Activated naive CD4-positive, alpha-beta T cell treated with anti-CD3 and anti-CD28 coated beads for 36 hours (primary cell): ENCODE measurements around the gene TRAFD1. TPM values are rescaled to one million over a fixed set of nuclear protein-coding genes. Genes with fewer than 3 reads are reported as not detected.

Experiments
- CTCF ChIA-PET: fragments of 350-600 bp; sonication (Branson Sonifier 250); formaldehyde crosslinking; loops from one replicate; lab custom pipeline; 2021; ENCODE audit warnings: antibody characterized with exemption; lab: Charles Lee
- DNase-seq: peaks from one replicate; pipeline ENCODE4 v3.0.0-alpha.2; 2020
- H3K27ac Mint-ChIP-seq: one replicate; pipeline ENCODE4 v1.8.0; 2021; ENCODE audit warnings: mild to moderate bottlenecking, mixed read lengths
- H3K27me3 Mint-ChIP-seq: one replicate; pipeline ENCODE4 v1.8.0; 2021; ENCODE audit warnings: low read depth, mixed read lengths
- H3K36me3 Mint-ChIP-seq: one replicate; pipeline ENCODE4 v1.8.0; 2021; ENCODE audit warnings: low read depth, mixed read lengths
- H3K4me1 Mint-ChIP-seq: one replicate; pipeline ENCODE4 v1.8.0; 2021; ENCODE audit warnings: low read depth, mixed read lengths
- H3K4me3 Mint-ChIP-seq: one replicate; pipeline ENCODE4 v1.8.0; 2021; ENCODE audit warnings: mild to moderate bottlenecking, moderate library complexity, mixed read lengths
- H3K9me3 Mint-ChIP-seq: one replicate; pipeline ENCODE4 v1.8.0; 2021; ENCODE audit warnings: mixed read lengths
- intact Hi-C: fragments of 100-400 bp; cut with micrococcal nuclease; formaldehyde crosslinking; loops from one replicate; pipeline ENCODE4 v1.15.1; 2023
- total RNA-seq, 2 experiments: library from RNA; stranded (reverse); gene quantifications; one replicate each; pipeline ENCODE4 v1.2.3, GENCODE V29; 2021

TRAFD1 gene
- total RNA-seq, 2 experiments from 2014 or later: 49.6 to 55.7 TPM

- Mint-ChIP-seq H3K27me3 (no peaks in the 10 kb centered on the region), H3K9me3 (no peaks in the 10 kb centered on the region), H3K4me1 (peaks cover 12% of the 10 kb centered on the region), H3K27ac (no peak overlapping the region), H3K4me3 (no peak overlapping the region), H3K36me3 (peaks cover 4% of the 10 kb centered on the region)
- intact Hi-C loops: no loop called here
- CTCF ChIA-PET: interaction anchor here (1.0 kb wide), 1 partner anchor 13 kb away, joined by 3 read pairs; no protein-coding TSS in a partner anchor
- DNase-seq: no peak
Observed at GRCh38 chr12:112185093-112185923, 59.9 kb downstream of the TRAFD1 start.

- CTCF ChIA-PET: interaction anchor here (1.0 kb wide), 1 partner anchor 127 kb away, joined by 3 read pairs; no protein-coding TSS in a partner anchor
- H3K9me3 Mint-ChIP-seq: no peaks in the 10 kb centered on the region
- no peak for DNase-seq
- H3K27me3 Mint-ChIP-seq: no peaks in the 10 kb centered on the region
- H3K27ac Mint-ChIP-seq: no peak overlapping the region
- H3K4me3 Mint-ChIP-seq: no peak overlapping the region
- intact Hi-C loops: no loop called here
- peaks cover 5% of the 10 kb centered on the region for H3K4me1 Mint-ChIP-seq
- peaks cover 9% of the 10 kb centered on the region for H3K36me3 Mint-ChIP-seq
Observed at GRCh38 chr12:112188130-112188830, 62.9 kb downstream of the TRAFD1 start.

- DNase-seq: no peak
- no peak overlapping the region for H3K27ac Mint-ChIP-seq
- H3K4me1 Mint-ChIP-seq: no peaks in the 10 kb centered on the region
- no peaks in the 10 kb centered on the region for H3K9me3 Mint-ChIP-seq
- CTCF ChIA-PET: no interaction called here
- H3K36me3 Mint-ChIP-seq: peaks cover 9% of the 10 kb centered on the region
- no peaks in the 10 kb centered on the region for H3K27me3 Mint-ChIP-seq
- H3K4me3 Mint-ChIP-seq: no peak overlapping the region
- intact Hi-C loops: no loop called here
Observed at GRCh38 chr12:112190231-112191025, 65.1 kb downstream of the TRAFD1 start.

GRCh38 chr12:112191201-112191600, 65.8 kb downstream of the TRAFD1 start:
- H3K9me3 Mint-ChIP-seq: no peaks in the 10 kb centered on the region
- no peak overlapping the region for H3K4me3 Mint-ChIP-seq
- CTCF ChIA-PET: no interaction called here
- no peak overlapping the region for H3K27ac Mint-ChIP-seq
- DNase-seq: no peak
- intact Hi-C loops: no loop called here
- H3K4me1 Mint-ChIP-seq: no peaks in the 10 kb centered on the region
- peaks cover 9% of the 10 kb centered on the region for H3K36me3 Mint-ChIP-seq
- H3K27me3 Mint-ChIP-seq: no peaks in the 10 kb centered on the region

- Mint-ChIP-seq H3K9me3 (no peaks in the 10 kb centered on the region), H3K27ac (no peak overlapping the region), H3K4me1 (no peaks in the 10 kb centered on the region), H3K4me3 (no peak overlapping the region), H3K36me3 (peaks cover 9% of the 10 kb centered on the region), H3K27me3 (no peaks in the 10 kb centered on the region)
- no peak for DNase-seq
- CTCF ChIA-PET: no interaction called here
- intact Hi-C loops: no loop called here
Observed at GRCh38 chr12:112191840-112192321, 66.5 kb downstream of the TRAFD1 start.

GRCh38 chr12:112192475-112192874, 67.1 kb downstream of the TRAFD1 start:
- no peak for DNase-seq
- no peaks in the 10 kb centered on the region for H3K4me1 Mint-ChIP-seq
- peaks cover 9% of the 10 kb centered on the region for H3K36me3 Mint-ChIP-seq
- no peak overlapping the region for H3K4me3 Mint-ChIP-seq
- H3K27me3 Mint-ChIP-seq: no peaks in the 10 kb centered on the region
- no peaks in the 10 kb centered on the region for H3K9me3 Mint-ChIP-seq
- intact Hi-C loops: no loop called here
- no peak overlapping the region for H3K27ac Mint-ChIP-seq
- CTCF ChIA-PET: no interaction called here

- Mint-ChIP-seq H3K36me3 (peaks cover 14% of the 10 kb centered on the region), H3K9me3 (no peaks in the 10 kb centered on the region), H3K4me3 (no peak overlapping the region), H3K4me1 (no peaks in the 10 kb centered on the region), H3K27me3 (no peaks in the 10 kb centered on the region), H3K27ac (no peak overlapping the region)
- DNase-seq: no peak
- CTCF ChIA-PET: no interaction called here
- intact Hi-C loops: no loop called here
Observed at GRCh38 chr12:112194601-112195247, 69.4 kb downstream of the TRAFD1 start.

GRCh38 chr12:112196196-112196875, 71.0 kb downstream of the TRAFD1 start:
- intact Hi-C loops: no loop called here
- Mint-ChIP-seq H3K4me1 (no peaks in the 10 kb centered on the region), H3K9me3 (no peaks in the 10 kb centered on the region), H3K27me3 (no peaks in the 10 kb centered on the region), H3K27ac (no peak overlapping the region), H3K4me3 (no peak overlapping the region), H3K36me3 (peaks cover 15% of the 10 kb centered on the region)
- no peak for DNase-seq
- CTCF ChIA-PET: interaction anchor here (0.6 to 5.4 kb wide), 2 partner anchors 189 to 221 kb away, joined by 3 to 62 read pairs; no protein-coding TSS in a partner anchor

- Mint-ChIP-seq H3K27ac (no peak overlapping the region), H3K4me3 (no peak overlapping the region), H3K27me3 (no peaks in the 10 kb centered on the region), H3K4me1 (no peaks in the 10 kb centered on the region), H3K36me3 (peaks cover 8% of the 10 kb centered on the region), H3K9me3 (no peaks in the 10 kb centered on the region)
- CTCF ChIA-PET: interaction anchor here (0.6 to 5.4 kb wide), 15 partner anchors 9 to 213 kb away, joined by 3 to 62 read pairs (median 3); no protein-coding TSS in a partner anchor
- intact Hi-C loops: loop anchor here (1.0 kb wide), 2 partner anchors 189 to 213 kb away; no protein-coding TSS in a partner anchor
- peak; percentile 80 for DNase-seq
Observed at GRCh38 chr12:112198120-112198733, 72.9 kb downstream of the TRAFD1 start.

GRCh38 chr12:112199136-112199535, 73.8 kb downstream of the TRAFD1 start:
- no peaks in the 10 kb centered on the region for H3K9me3 Mint-ChIP-seq
- H3K4me3 Mint-ChIP-seq: no peak overlapping the region
- H3K36me3 Mint-ChIP-seq: peaks cover 8% of the 10 kb centered on the region
- CTCF ChIA-PET: interaction anchor here (0.6 to 5.4 kb wide), 7 partner anchors 14 to 258 kb away, joined by 3 to 62 read pairs (median 4); no protein-coding TSS in a partner anchor
- intact Hi-C loops: no loop called here
- H3K4me1 Mint-ChIP-seq: no peaks in the 10 kb centered on the region
- no peak overlapping the region for H3K27ac Mint-ChIP-seq
- no peaks in the 10 kb centered on the region for H3K27me3 Mint-ChIP-seq
- DNase-seq: no peak
